ENCODE measurements around the gene PLB1.

PLB1 gene

DNA sequence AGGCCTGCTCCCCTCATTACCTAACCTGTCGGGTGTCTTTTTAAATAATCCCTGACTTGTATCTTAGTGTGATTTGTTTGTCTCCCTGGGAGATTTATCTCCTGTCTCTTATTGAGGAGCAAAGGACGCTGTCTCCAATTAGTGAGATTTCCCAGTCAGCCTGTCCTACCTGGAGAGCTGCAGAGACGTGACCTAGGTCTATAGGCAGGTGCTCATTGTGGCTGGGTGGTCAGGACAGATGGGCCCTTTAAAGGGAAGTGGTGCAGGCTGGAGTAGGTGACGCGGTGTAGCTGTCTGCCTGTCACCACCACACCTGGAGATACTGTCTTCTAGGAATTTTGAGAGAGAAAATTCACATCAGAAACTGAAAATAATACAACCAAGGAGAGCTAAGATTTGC, 28.0 kb downstream of the PLB1 start:
- TF ChIP-seq, protein P1, sequence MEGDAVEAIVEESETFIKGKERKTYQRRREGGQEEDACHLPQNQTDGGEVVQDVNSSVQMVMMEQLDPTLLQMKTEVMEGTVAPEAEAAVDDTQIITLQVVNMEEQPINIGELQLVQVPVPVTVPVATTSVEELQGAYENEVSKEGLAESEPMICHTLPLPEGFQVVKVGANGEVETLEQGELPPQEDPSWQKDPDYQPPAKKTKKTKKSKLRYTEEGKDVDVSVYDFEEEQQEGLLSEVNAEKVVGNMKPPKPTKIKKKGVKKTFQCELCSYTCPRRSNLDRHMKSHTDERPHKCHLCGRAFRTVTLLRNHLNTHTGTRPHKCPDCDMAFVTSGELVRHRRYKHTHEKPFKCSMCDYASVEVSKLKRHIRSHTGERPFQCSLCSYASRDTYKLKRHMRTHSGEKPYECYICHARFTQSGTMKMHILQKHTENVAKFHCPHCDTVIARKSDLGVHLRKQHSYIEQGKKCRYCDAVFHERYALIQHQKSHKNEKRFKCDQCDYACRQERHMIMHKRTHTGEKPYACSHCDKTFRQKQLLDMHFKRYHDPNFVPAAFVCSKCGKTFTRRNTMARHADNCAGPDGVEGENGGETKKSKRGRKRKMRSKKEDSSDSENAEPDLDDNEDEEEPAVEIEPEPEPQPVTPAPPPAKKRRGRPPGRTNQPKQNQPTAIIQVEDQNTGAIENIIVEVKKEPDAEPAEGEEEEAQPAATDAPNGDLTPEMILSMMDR (IDR thresholded peaks at IDR 0.05; ENCODE audit: insufficient read depth, missing control alignments) = no peak
- DNase-seq (ENCODE audit: insufficient read length, low spot score) = no peak
- no peak for FAIRE-seq

DNA sequence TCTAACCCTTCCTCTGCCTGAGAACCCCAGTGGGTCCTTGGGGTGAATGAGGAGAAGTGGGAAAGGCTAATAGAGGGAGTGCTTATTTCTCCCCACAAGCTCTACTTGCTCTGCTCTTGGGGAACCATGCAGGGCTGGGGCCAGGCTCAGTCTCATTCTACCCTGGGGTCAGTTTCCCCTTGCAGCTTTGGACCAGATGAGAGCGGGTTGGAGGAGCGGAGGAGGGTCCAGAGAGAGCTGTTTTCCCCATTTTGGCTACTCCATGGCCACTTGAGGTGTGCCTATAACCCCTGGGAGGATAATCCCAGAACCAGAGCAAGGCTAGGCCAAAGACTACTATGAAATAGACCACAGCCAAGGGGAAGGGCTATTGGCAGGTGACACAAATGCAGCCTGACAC, 29.6 kb downstream of the PLB1 start:
- DNase-seq (ENCODE audit: insufficient read length, low spot score) (no peak), FAIRE-seq (no peak)
- TF ChIP-seq, protein P1 (IDR thresholded peaks at IDR 0.05; ENCODE audit: insufficient read depth, missing control alignments) = no peak

DNA sequence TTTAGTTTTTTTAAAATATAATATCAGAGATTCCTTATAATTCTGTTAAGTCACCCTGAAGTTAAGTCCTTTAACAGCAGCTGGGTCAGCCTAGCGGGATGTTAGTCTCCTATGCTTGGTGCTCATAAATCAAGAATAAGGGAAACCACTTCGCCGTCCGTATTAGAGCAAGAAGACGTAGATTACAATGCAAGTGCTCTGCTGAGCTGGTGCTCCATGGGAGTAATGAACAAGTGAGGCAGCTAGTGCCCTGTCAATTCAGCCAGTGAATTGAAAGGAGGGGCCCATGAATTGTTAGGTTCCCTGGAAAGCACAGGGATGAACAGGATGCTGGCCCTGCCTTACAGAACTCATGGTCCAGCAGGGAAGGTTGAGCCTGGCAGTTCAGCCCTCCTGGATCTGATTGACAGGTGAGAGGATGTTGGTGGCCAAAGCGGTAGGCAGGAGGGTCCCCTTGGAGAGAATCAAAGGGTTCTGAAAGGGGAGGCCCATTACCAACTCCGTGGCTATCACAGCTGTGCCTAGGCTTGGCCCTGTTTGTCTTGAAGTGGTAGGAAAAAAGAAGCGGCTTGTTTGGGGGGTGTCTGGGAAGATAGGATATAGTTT, 30.8 kb downstream of the PLB1 start:
- FAIRE-seq (no peak), DNase-seq (ENCODE audit: insufficient read length, low spot score) (no peak)
- TF ChIP-seq, protein P1 (IDR thresholded peaks at IDR 0.05; ENCODE audit: insufficient read depth, missing control alignments) = no peak

DNA sequence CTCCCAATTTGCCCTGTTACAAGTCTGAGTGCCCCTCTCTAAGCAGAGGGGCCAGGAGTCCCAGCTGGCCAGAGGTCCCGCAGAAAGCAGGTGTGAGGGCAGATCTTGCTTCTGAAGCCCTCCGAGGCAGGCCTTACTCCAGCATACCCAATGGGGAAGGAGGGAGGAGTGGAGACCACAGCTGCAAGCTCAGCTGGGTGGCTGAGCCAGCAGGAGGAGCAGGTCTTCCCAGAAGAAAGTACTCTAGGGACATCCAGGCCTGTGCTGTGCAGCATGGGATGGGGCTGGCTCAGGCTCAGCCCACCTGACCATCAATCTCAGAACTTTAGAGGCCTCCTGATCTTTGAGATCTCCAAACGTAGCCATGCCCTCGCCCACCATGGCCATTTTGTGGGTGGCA, 31.3 kb downstream of the PLB1 start:
- DNase-seq (ENCODE audit: insufficient read length, low spot score) (no peak), FAIRE-seq (no peak)
- TF ChIP-seq, protein P1 (IDR thresholded peaks at IDR 0.05; ENCODE audit: insufficient read depth, missing control alignments) = no peak

DNA sequence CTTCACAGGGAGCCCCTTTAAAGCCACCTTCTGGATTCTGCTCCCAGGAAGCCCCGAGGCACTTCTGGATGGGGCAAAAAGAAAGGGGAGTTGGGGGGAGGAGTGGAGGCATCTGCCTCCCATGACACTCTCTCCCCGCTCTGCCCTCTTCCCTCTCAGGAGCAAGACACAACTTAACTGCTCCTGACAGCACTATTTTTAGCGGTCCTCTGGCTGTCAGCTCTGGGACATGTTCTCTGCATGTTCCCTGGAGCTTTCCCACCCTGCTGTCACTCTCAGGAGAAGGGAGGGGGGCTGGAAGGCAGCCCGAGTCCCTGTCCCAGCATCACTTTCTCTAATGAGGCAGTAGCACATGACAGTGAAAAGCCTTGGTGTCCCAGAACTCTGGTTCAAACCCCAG, 32.3 kb downstream of the PLB1 start:
- TF ChIP-seq, protein P1 (IDR thresholded peaks at IDR 0.05; ENCODE audit: insufficient read depth, missing control alignments) = no peak
- FAIRE-seq (no peak), DNase-seq (ENCODE audit: insufficient read length, low spot score) (no peak)

DNA sequence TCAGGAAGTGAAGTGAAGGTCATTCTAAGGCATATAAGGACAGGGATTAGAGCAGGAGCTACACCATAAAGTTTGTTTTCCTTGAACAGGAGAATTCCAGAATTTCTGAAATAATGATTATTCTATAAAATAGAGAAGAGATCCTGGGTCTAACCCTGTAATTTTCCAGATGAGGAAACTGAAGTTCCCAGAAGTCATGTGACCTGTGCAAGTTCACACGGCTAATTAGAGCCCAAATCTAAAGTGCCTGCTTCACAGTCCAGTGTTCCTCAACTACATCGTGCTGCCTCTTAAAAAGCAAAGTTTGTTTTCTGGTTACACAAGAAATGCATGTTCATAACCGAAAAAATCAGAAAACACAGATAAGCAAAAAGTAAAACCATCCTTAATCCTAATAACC, 34.9 kb downstream of the PLB1 start:
- FAIRE-seq (no peak), DNase-seq (ENCODE audit: insufficient read length, low spot score) (no peak)
- TF ChIP-seq, protein P1 (IDR thresholded peaks at IDR 0.05; ENCODE audit: insufficient read depth, missing control alignments) = no peak

DNA sequence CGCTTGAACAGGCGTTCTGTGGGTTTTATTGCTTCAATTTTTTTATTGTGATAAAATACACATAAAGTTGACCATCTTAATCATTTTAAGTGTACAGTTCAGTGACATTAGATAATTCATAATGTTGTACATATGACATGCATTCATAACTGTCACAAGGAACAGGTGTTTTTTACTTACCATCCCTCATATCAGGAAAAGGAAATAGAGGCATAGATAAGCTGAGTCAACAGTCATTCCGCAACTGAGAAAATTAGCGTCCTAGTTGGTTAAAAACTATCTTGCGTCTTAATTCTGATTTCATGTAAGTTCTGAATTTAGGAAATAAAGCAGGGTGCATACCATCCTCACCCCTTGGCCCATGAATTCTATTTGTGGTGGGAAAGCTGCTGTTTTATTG, 36.5 kb downstream of the PLB1 start:
- FAIRE-seq (no peak), DNase-seq (ENCODE audit: insufficient read length, low spot score) (no peak)
- TF ChIP-seq, protein P1 (IDR thresholded peaks at IDR 0.05; ENCODE audit: insufficient read depth, missing control alignments) = no peak

All from D721Med (cell line).